H9 (cell line): ENCODE measurements around the gene ZNHIT1. TPM values are rescaled to one million over a fixed set of nuclear protein-coding genes. Genes with fewer than 3 reads are reported as not detected.
A peak's percentile ranks its signal among the peaks of the same experiment; 100 is the strongest.

Source experiments
- DNase-seq: peaks from one replicate; pipeline ENCODE4 v3.0.0-alpha.2; 2017
- H2AFZ ChIP-seq: one replicate; pipeline ENCODE4 v1.6.1; 2013; ENCODE audit warnings: mild to moderate bottlenecking, low read length, control low read depth, moderate library complexity
- H2AK5ac ChIP-seq: 2 replicates; pipeline ENCODE4 v1.6.1; 2013; ENCODE audit warnings: low read length, control low read depth, mixed read lengths; ENCODE audit not compliant: insufficient read length
- H2BK120ac ChIP-seq: one replicate; pipeline ENCODE4 v1.6.1; 2013; ENCODE audit warnings: low read depth, mild to moderate bottlenecking, low read length, control low read depth, inconsistent platforms; ENCODE audit not compliant: poor library complexity, severe bottlenecking
- H2BK12ac ChIP-seq: 2 replicates; pipeline ENCODE4 v1.6.1; 2013; ENCODE audit warnings: low read length, control low read depth, mixed read lengths, low read depth; ENCODE audit not compliant: insufficient read length
- H2BK15ac ChIP-seq: 2 replicates; pipeline ENCODE4 v1.6.1; 2013; ENCODE audit warnings: low read depth, low read length, control low read depth
- H2BK20ac ChIP-seq: one replicate; pipeline ENCODE4 v1.6.1; 2013; ENCODE audit warnings: low read depth, mild to moderate bottlenecking, low read length, control low read depth, inconsistent platforms; ENCODE audit not compliant: poor library complexity, severe bottlenecking
- H2BK5ac ChIP-seq: 2 replicates; pipeline ENCODE4 v1.6.1; 2013; ENCODE audit warnings: low read length, control low read depth, mixed read lengths; ENCODE audit not compliant: insufficient read length
- H3K14ac ChIP-seq: 2 replicates; pipeline ENCODE4 v1.6.1; 2013; ENCODE audit warnings: low read length, control low read depth; ENCODE audit not compliant: insufficient read depth
- H3K18ac ChIP-seq: 2 replicates; pipeline ENCODE4 v1.6.1; 2013; ENCODE audit warnings: low read depth, mild to moderate bottlenecking, mixed read lengths, low read length, control low read depth; ENCODE audit not compliant: insufficient read length
- H3K23ac ChIP-seq: 2 replicates; pipeline ENCODE4 v1.6.1; 2013; ENCODE audit warnings: low read length, control low read depth, mixed read lengths, low read depth; ENCODE audit not compliant: insufficient read length
- H3K23me2 ChIP-seq: 2 replicates; pipeline ENCODE4 v1.6.1; 2013; ENCODE audit warnings: low read depth, mild to moderate bottlenecking, mixed read lengths, low read length, control low read depth; ENCODE audit not compliant: insufficient read length, poor library complexity, severe bottlenecking
- H3K27ac ChIP-seq: 2 replicates; pipeline ENCODE4 v1.5.1; 2013; ENCODE audit warnings: low read length, control low read depth, mixed read lengths, low read depth; ENCODE audit not compliant: insufficient read length
- H3K27me3 ChIP-seq: 2 replicates; pipeline ENCODE4 v1.6.1; 2013; ENCODE audit warnings: low read length, control low read depth, inconsistent platforms; ENCODE audit not compliant: insufficient read depth
- H3K4ac ChIP-seq: 2 replicates; pipeline ENCODE4 v1.6.1; 2013; ENCODE audit warnings: low read depth, mild to moderate bottlenecking, control low read depth, inconsistent platforms, low read length, moderate library complexity
- H3K4me1 ChIP-seq: 2 replicates; pipeline ENCODE4 v1.6.1; 2013; ENCODE audit warnings: low read length, control low read depth, inconsistent platforms; ENCODE audit not compliant: insufficient read depth
- H3K4me2 ChIP-seq: 2 replicates; pipeline ENCODE4 v1.6.1; 2013; ENCODE audit warnings: low read length, control low read depth, mixed read lengths; ENCODE audit not compliant: insufficient read length, insufficient read depth
- H3K56ac ChIP-seq: 2 replicates; pipeline ENCODE4 v1.6.1; 2013; ENCODE audit warnings: low read depth, mild to moderate bottlenecking, mixed read lengths, low read length, control low read depth; ENCODE audit not compliant: insufficient read length
- H3K79me1 ChIP-seq: 2 replicates; pipeline ENCODE4 v1.6.1; 2013; ENCODE audit warnings: low read depth, mild to moderate bottlenecking, moderate library complexity, low read length, control low read depth, inconsistent platforms; ENCODE audit not compliant: insufficient read depth, poor library complexity, severe bottlenecking
- H3K79me2 ChIP-seq: 2 replicates; pipeline ENCODE4 v1.6.1; 2013; ENCODE audit warnings: low read length, control low read depth, inconsistent platforms; ENCODE audit not compliant: insufficient read depth
- H3K9ac ChIP-seq: 2 replicates; pipeline ENCODE4 v1.6.1; 2013; ENCODE audit warnings: low read length, control low read depth, mixed read lengths; ENCODE audit not compliant: insufficient read length; ENCODE audit errors: extremely low read depth
- H3K9me3 ChIP-seq: one replicate; pipeline ENCODE4 v1.6.1; 2013; ENCODE audit warnings: low read depth, low read length, inconsistent platforms; ENCODE audit not compliant: control insufficient read depth
- H3T11ph ChIP-seq: one replicate; pipeline ENCODE4 v1.6.1; 2013; ENCODE audit warnings: mild to moderate bottlenecking, low read length, control low read depth, inconsistent platforms
- H4K20me1 ChIP-seq: one replicate; pipeline ENCODE4 v1.6.1; 2013; ENCODE audit not compliant: control insufficient read depth, insufficient read length, insufficient read depth
- H4K5ac ChIP-seq: 2 replicates; pipeline ENCODE4 v1.6.1; 2013; ENCODE audit warnings: low read depth, mild to moderate bottlenecking, mixed read lengths, low read length, control low read depth; ENCODE audit not compliant: insufficient read length
- H4K8ac ChIP-seq: replicated peaks from 2 replicates; pipeline ENCODE4 v1.6.1; 2013; ENCODE audit warnings: low read length, control low read depth, mixed read lengths, low read depth; ENCODE audit not compliant: insufficient read length
- H4K91ac ChIP-seq: 2 replicates; pipeline ENCODE4 v1.6.1; 2013; ENCODE audit warnings: low read depth, mild to moderate bottlenecking, moderate library complexity, mixed read lengths, low read length, control low read depth; ENCODE audit not compliant: insufficient read length
- H3K27ac Mint-ChIP-seq, 3 experiments: 2 replicates in 2 of 3; 3 replicates in 1 of 3; pipeline ENCODE4 v1.8.0; 2020 to 2021; ENCODE audit warnings: mixed read lengths in 3 of 3, mild to moderate bottlenecking in 1 of 3, moderate library complexity in 1 of 3
- H3K27me3 Mint-ChIP-seq: 2 replicates; pipeline ENCODE4 v1.8.0; 2021; ENCODE audit warnings: low read depth, mild to moderate bottlenecking, moderate library complexity, mixed read lengths
- H3K36me3 Mint-ChIP-seq, 3 experiments: 2 replicates in 2 of 3; 3 replicates in 1 of 3; pipeline ENCODE4 v1.8.0; 2020 to 2021; ENCODE audit warnings: low read depth in 3 of 3, mixed read lengths in 3 of 3; ENCODE audit not compliant: insufficient read depth in 1 of 3
- H3K4me1 Mint-ChIP-seq, 2 experiments: 2 replicates each; pipeline ENCODE4 v1.8.0; 2020; ENCODE audit warnings: mixed read lengths in 2 of 2
- H3K4me3 Mint-ChIP-seq, 2 experiments: 2 replicates in 1 of 2; 3 replicates in 1 of 2; pipeline ENCODE4 v1.8.0; 2020 to 2021; ENCODE audit warnings: mild to moderate bottlenecking in 2 of 2, mixed read lengths in 2 of 2, moderate library complexity in 1 of 2
- H3K9me3 Mint-ChIP-seq, 2 experiments: 2 replicates in 1 of 2; 3 replicates in 1 of 2; pipeline ENCODE4 v1.8.0; 2020; ENCODE audit warnings: mild to moderate bottlenecking in 2 of 2, mixed read lengths in 2 of 2, moderate library complexity in 1 of 2
- CTCF ChIP-seq: fragments of 200-600 bp; sonication (generic); conservative IDR thresholded peaks from 3 replicates; pipeline ENCODE4 v1.8.0; 2021; ENCODE audit warnings: antibody characterized with exemption, mild to moderate bottlenecking
- WGBS: extraction: QIAGEN DNeasy Blood & Tissue Kit; methylation state at CpG from one replicate; pipeline ENCODE4 v1.1.7; 2013; ENCODE audit warnings: missing lambda C conversion rate, low lambda C conversion rate, mixed read lengths; ENCODE audit not compliant: insufficient read length; ENCODE audit errors: extremely low coverage; 5-methylcytosine and 5-hydroxymethylcytosine counted together
- total RNA-seq: library from RNA; stranded (reverse); gene quantifications from 2 replicates; pipeline ENCODE4 v1.2.1, GENCODE V29; 2021

ZNHIT1 gene
- total RNA-seq, 1 experiment from 2014 or later = 52.7 TPM

- Histone ChIP-seq H3K79me1 (no peaks in the 10 kb centered on the region), H3K27me3 (no peaks in the 10 kb centered on the region), H3K23me2 (peaks cover 8% of the 10 kb centered on the region), H2AK5ac (no peak within 1 kb of the TSS), H3K4me2 (peak within 1 kb of the TSS; percentile 94), H2BK120ac (no peak within 1 kb of the TSS), H3K23ac (no peak within 1 kb of the TSS), H3K9ac (peak within 1 kb of the TSS; percentile 60), H2BK20ac (no peak within 1 kb of the TSS), H2BK15ac (no peak within 1 kb of the TSS), H3K79me2 (no peaks in the 10 kb centered on the region), H3K4me1 (no peaks in the 10 kb centered on the region), H4K8ac (no peak within 1 kb of the TSS), H3K18ac (no peak within 1 kb of the TSS), H3K9me3 (no peaks in the 10 kb centered on the region), H3K27ac (no peak within 1 kb of the TSS), H2BK12ac (no peak within 1 kb of the TSS), H4K5ac (no peak within 1 kb of the TSS), H4K20me1 (peaks cover 4% of the 10 kb centered on the region), H3T11ph (no peak within 1 kb of the TSS), H2AFZ (no peak within 1 kb of the TSS), H4K91ac (no peak within 1 kb of the TSS), H3K14ac (peak within 1 kb of the TSS; percentile 48; the same call in 1 of the 2 replicates), H3K4ac (no peak within 1 kb of the TSS), H2BK5ac (no peak within 1 kb of the TSS), H3K56ac (no peak within 1 kb of the TSS)
- peaks cover 7 to 35% (median 19%) of the 10 kb centered on the region in 3 experiments; a peak in 6 of 7 replicates for H3K36me3 Mint-ChIP-seq
- no CpG with 5 or more reads among the region's 45 CpGs for WGBS
- H3K4me3 Mint-ChIP-seq = peak within 1 kb of the TSS; percentile 93 to 96
- TF ChIP-seq CTCF = peak; percentile 94
- H3K27ac Mint-ChIP-seq = peak within 1 kb of the TSS; percentile 90 to 96 (median 96)
- H3K4me1 Mint-ChIP-seq = peaks cover 19 to 20% of the 10 kb centered on the region in 2 experiments
- H3K27me3 Mint-ChIP-seq = no peaks in the 10 kb centered on the region; the same call in 1 of the 2 replicates
- H3K9me3 Mint-ChIP-seq = no peaks in the 10 kb centered on the region
- peak; percentile 97 for DNase-seq
These were observed 26.6 kb downstream of the ZNHIT1 start, which contains the start of gene FIS1 for GRCh38 chr7:101244375-101245146. FIS1 (minus strand) TSS chr7:101245081; CDS start chr7:101245004, 77 bp downstream.
